Stimulated activated effector memory CD8-positive, alpha-beta T cell treated with anti-CD3 and anti-CD28 coated beads, Interleukin-12 subunit alpha, Interleukin-12 subunit beta, amount 100 ng/mL, for 72 hours (primary cell): Measurements from ENCODE around the gene HECA.
"Not testable (repeated sequence)": the region's sequence is repeated elsewhere in the genome, so short reads cannot be mapped to it uniquely, and the experiment has no call there.

Source experiments
- ATAC-seq: fragments of 150-1000 bp; cut with Tn5 transposase; 2 replicates; pipeline ENCODE4 v1.10.0; 2021
- DNase-seq, 2 donors: peaks; one replicate each; pipeline ENCODE4 v3.0.0; 2021 to 2022; ENCODE audit warnings: low spot score in 2 of 2
- H3K27ac Mint-ChIP-seq: one replicate; pipeline ENCODE4 v1.8.0; 2022; ENCODE audit warnings: mild to moderate bottlenecking, mixed read lengths
- H3K36me3 Mint-ChIP-seq: one replicate; pipeline ENCODE4 v1.8.0; 2022; ENCODE audit warnings: mild to moderate bottlenecking, mixed read lengths
- H3K4me1 Mint-ChIP-seq: one replicate; pipeline ENCODE4 v1.8.0; 2022; ENCODE audit warnings: mixed read lengths
- H3K4me3 Mint-ChIP-seq: one replicate; pipeline ENCODE4 v1.8.0; 2022; ENCODE audit warnings: mild to moderate bottlenecking, mixed read lengths
- H3K9me3 Mint-ChIP-seq: one replicate; pipeline ENCODE4 v1.8.0; 2022; ENCODE audit warnings: mixed read lengths

The HECA gene, protein sequence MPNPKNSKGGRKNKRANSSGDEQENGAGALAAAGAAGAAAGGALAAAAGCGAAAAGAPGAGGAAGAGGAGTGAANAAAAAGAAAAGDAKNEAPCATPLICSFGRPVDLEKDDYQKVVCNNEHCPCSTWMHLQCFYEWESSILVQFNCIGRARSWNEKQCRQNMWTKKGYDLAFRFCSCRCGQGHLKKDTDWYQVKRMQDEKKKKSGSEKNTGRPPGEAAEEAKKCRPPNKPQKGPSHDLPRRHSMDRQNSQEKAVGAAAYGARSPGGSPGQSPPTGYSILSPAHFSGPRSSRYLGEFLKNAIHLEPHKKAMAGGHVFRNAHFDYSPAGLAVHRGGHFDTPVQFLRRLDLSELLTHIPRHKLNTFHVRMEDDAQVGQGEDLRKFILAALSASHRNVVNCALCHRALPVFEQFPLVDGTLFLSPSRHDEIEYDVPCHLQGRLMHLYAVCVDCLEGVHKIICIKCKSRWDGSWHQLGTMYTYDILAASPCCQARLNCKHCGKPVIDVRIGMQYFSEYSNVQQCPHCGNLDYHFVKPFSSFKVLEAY

DNA sequence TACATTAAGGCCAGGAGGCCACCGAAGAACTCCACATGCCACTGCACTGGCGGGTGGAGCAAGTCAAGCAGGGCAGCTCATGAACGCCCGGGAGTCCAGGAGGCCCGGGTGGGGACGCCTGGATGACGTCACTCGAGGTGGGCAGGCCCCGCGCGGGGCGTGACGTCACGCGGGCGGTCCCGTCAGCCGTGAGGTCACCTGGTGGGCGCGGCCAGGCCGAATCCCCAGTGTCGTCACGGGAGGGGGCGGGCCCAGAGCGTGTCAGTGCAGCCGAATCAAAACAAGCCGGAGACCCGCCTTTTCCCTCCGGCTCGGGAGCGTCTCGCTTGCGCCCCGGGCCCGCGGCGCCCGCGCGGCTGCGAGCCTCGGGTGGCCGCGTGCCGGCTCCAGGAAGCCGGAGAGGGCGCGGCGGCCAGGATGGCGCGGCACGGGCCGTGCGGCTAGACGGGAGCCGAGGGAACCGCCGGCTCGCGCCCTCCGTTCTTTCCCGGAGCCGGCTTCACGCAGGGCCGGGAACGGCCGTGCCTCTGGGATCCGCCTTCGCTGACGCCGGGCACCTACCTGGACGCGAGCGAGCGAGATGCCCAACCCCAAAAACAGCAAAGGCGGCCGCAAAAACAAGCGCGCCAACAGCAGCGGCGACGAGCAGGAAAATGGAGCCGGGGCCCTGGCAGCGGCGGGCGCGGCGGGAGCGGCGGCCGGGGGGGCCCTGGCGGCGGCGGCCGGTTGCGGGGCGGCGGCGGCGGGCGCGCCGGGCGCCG, at the start of gene HECA:
Gene HECA (plus strand): TSS at position 264 of the 761 bp plus-strand sequence. CDS start 317 bp downstream, at position 581.
- H3K4me1 Mint-ChIP-seq = peaks cover 62% of the 10 kb centered on the region
- H3K36me3 Mint-ChIP-seq = peaks cover 58% of the 10 kb centered on the region
- peak within 1 kb of the TSS; percentile 81 for H3K4me3 Mint-ChIP-seq
- DNase-seq (peak; percentile 99), ATAC-seq (peak; percentile 91)
- H3K27ac Mint-ChIP-seq = peak within 1 kb of the TSS; percentile 91
- H3K9me3 Mint-ChIP-seq = no peaks in the 10 kb centered on the region

DNA sequence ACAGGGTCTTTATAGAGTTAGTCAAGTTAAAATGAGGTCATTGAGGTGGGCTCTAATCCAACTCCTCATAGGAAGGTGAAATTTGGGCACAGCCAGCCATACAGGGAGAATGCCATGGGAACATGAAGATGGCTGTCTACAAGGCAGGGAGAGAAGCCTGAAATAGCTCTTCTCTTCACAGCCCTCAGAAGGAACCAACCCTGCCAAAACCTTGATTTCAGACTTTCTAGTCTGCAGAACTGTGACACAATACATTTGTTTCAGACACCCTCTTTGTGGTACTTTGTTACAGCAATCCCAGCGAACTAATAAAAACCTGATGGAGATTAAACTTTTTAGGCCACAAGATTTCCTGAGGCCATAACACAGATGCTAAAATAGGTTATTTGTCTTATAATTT, 43.1 kb upstream of the HECA start:
- ATAC-seq = no peak
- no peak for DNase-seq
- Mint-ChIP-seq H3K9me3 (peaks cover 4% of the 10 kb centered on the region), H3K27ac (no peak overlapping the region), H3K4me3 (no peak overlapping the region), H3K36me3 (no peaks in the 10 kb centered on the region), H3K4me1 (no peaks in the 10 kb centered on the region)

DNA sequence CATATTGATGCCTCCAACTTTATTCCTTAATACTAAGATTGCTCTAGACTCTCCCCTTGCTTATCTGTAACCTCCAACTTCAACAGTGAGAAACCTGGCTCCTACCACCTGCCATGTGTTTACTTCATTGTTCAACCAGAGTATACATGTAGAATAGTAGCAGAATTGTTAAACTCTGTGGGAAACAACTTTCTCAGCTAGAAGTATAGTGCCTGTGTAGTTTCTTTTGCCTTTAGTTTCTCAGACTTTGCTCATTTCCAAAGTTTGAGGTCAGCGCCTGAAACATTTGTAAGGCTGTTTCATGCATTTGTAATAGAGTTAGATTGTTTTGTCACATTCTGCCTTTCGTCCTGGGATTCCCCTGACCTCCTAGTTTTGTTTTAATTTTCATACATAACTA, 34.9 kb upstream of the HECA start:
- DNase-seq (no peak), ATAC-seq (peak; percentile 93)
- Mint-ChIP-seq H3K9me3 (no peaks in the 10 kb centered on the region), H3K27ac (no peak overlapping the region), H3K4me1 (no peaks in the 10 kb centered on the region), H3K36me3 (peaks cover 5% of the 10 kb centered on the region), H3K4me3 (no peak overlapping the region)

DNA sequence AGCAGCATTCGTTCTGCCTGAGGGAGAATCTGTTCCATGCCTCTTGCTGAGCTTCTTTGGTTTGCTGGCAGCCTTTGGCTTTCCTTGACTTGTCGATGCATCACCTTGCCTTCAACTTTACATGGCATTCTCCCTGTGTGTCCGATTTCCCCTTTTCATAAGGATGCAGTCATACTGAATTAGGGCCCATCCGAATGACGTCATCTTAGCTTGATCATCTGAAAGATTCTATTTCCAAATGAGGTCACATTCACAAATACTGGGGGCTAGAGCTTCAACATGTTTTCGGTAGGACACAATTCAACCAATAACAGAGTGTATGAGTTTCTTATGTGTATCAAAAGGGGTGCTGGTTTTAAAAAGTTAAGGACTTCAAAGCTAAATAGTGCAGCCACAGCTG, 27.8 kb upstream of the HECA start:
- peaks cover 5% of the 10 kb centered on the region for H3K36me3 Mint-ChIP-seq
- DNase-seq = no peak
- H3K4me1 Mint-ChIP-seq = peaks cover 15% of the 10 kb centered on the region
- no peaks in the 10 kb centered on the region for H3K9me3 Mint-ChIP-seq
- H3K27ac Mint-ChIP-seq = no peak overlapping the region
- ATAC-seq = no peak
- no peak overlapping the region for H3K4me3 Mint-ChIP-seq

DNA sequence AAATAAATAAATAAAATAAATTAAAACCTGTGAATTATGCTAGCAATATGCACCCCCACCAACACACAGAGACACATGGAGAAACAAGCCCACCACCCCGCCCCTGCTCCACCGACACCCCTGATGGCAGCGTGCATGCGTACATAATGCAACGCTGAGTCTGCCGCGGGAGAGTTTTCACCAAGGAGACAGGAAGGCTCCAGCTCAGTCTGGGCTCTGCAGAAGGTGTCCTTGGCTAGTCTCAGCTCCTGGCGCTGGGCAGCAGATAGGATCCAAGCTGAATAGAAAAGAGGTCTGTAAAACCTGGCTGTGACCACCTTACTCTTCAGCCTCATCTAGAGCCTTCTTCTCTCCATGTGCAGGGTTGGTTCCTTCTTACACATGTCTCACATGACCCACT, 26.5 kb upstream of the HECA start:
- Mint-ChIP-seq H3K27ac (no peak overlapping the region), H3K4me3 (no peak overlapping the region), H3K4me1 (peaks cover 25% of the 10 kb centered on the region), H3K36me3 (peaks cover 5% of the 10 kb centered on the region), H3K9me3 (no peaks in the 10 kb centered on the region)
- DNase-seq (no peak), ATAC-seq (no peak)

DNA sequence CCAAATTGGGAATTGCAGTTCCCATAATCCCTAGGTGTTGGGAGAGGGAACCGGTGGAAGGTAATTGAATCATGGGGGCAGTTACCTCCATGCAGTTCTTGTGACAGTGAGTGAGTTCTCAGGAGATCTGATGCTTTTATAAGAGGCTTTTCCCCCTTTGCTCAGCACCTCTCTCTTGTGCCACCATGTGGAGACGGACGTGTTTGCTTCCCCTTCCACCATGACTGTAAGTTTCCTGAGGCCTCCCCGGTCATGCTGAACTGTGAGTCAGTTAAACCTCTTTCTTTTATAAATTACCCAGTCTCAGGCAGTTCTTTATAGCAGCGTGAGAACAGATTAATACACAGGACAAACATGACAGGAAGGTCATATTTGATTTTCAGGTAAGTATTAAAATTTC, 25.3 kb upstream of the HECA start:
- no peak for DNase-seq
- peaks cover 34% of the 10 kb centered on the region for H3K4me1 Mint-ChIP-seq
- H3K9me3 Mint-ChIP-seq = no peaks in the 10 kb centered on the region
- H3K4me3 Mint-ChIP-seq = no peak overlapping the region
- peaks cover 4% of the 10 kb centered on the region for H3K36me3 Mint-ChIP-seq
- peak overlapping the region; percentile 67 for H3K27ac Mint-ChIP-seq
- peak; percentile 48 for ATAC-seq

DNA sequence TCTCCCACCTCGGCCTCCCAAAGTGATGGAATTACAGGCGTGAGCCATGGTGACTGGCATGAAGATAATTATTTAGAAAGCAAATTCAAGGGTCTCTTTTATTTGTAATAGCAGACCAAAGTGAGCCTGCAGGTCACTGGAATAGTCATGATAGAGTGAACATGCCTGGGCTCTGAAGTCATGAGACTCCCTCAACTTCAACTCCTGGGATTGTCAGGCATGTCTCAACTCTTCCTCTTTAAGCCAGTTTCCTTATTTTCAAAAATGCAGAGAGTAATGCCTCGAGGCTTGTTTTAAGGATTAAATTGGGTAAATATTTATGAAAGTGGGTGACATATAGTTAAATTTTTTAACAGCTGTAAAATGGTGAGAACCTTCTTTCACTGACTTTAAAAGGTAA, 22.7 kb upstream of the HECA start:
- H3K4me3 Mint-ChIP-seq = no peak overlapping the region
- no peaks in the 10 kb centered on the region for H3K36me3 Mint-ChIP-seq
- peaks cover 45% of the 10 kb centered on the region for H3K4me1 Mint-ChIP-seq
- no peak for ATAC-seq
- no peaks in the 10 kb centered on the region for H3K9me3 Mint-ChIP-seq
- no peak overlapping the region for H3K27ac Mint-ChIP-seq
- no peak for DNase-seq

DNA sequence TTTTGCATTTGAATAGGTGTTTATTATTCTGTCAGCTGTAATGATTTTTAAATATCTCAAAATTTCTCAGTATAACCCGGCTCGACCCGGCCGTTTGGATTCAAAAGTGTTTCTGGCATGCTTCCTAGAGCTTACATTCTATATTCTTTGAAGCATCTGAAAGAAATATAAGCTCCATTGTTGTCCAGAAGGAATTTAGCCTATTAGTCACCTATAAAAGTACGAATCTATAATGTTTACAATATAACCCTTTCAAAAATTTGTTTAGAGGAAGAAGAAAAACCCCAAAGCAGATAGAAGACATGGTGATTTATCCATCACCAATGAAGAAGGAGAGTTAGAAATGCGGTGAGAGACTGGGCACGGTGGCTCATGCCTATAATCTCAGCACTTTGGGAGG, 22.3 kb upstream of the HECA start:
- H3K4me3 Mint-ChIP-seq = peak overlapping the region; percentile 47
- H3K36me3 Mint-ChIP-seq = no peaks in the 10 kb centered on the region
- H3K27ac Mint-ChIP-seq = peak overlapping the region; percentile 88
- no peak for ATAC-seq
- no peaks in the 10 kb centered on the region for H3K9me3 Mint-ChIP-seq
- H3K4me1 Mint-ChIP-seq = peaks cover 45% of the 10 kb centered on the region
- no peak for DNase-seq

DNA sequence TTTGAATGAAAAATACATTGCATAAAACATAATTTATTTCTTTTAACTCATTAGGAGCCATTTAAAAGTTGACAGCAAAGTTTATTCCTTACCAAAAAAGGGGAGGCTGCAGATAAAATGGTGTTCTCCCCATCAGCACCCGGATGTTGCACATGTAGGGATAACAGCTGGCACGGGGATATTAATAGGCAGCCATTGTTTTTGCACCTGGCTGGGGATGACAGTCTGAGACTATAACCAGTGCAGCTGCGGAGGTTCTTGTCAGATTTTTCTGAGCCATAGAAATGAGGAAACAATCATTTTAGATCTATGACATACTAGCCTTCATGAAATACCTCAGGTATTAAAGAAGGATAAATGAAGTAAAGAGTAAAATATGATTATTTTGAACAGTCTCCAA, 20.1 kb upstream of the HECA start:
- no peak overlapping the region for H3K4me3 Mint-ChIP-seq
- no peak for ATAC-seq
- H3K9me3 Mint-ChIP-seq = peaks cover under 1% of the 10 kb centered on the region
- no peaks in the 10 kb centered on the region for H3K36me3 Mint-ChIP-seq
- peaks cover 39% of the 10 kb centered on the region for H3K4me1 Mint-ChIP-seq
- H3K27ac Mint-ChIP-seq = no peak overlapping the region
- DNase-seq = no peak

DNA sequence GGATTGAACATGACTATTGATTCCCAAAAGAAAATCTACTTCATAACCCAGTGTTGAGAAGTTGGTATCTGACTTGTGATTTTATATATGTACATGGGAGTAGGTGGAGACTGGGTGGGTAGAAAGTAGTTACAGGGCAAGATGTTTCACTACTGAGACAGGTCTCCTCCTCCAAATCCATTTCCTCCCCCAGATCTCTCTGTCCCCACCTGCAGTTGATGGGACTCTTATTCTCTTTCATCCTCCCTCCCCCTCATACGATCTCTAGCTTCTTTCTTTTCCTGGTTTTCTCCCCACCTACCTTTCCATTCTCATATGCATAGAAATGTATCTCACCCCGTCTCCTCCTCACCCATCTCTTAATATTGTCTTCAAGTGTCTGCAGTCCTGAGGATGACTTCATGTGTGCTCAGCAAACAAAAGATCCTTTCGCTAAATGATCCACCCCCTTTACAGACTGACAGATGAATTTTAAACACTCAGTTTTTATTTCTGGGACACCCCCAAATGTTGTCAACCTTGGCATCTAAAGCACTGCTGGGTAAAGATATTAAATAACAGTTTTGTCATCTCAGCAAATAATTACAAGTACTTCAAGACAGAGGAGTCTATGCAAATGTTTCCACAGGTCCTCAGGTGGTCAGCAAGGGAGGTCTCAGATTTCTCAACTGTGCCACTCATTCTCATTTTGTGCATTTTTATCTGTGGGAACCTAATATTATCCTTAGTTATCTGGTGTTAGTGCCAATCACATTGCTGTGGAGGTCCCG, 18.7 kb upstream of the HECA start:
- H3K4me1 Mint-ChIP-seq = peaks cover 39% of the 10 kb centered on the region
- DNase-seq (no peak), ATAC-seq (peak; percentile 51)
- no peaks in the 10 kb centered on the region for H3K36me3 Mint-ChIP-seq
- peaks cover 8% of the 10 kb centered on the region for H3K9me3 Mint-ChIP-seq
- no peak overlapping the region for H3K27ac Mint-ChIP-seq
- H3K4me3 Mint-ChIP-seq = no peak overlapping the region

DNA sequence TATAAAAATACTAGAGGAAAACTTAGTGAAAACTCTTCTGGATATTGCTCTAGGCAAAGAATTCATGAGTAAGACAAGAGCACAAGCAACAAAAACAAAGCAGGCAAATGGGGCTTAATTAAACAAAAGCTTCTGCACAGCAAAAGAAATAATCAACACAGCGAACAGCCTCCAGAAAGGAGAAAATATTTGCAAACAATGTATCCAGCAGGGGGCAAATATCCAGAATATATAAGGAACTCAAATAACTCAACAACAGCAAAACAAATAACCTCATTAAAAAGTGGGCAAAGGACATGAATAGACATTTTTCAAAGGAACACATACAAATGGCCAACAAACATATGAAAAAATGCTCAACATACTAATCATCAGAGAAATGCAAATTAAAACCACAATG, 17.1 kb upstream of the HECA start:
- peaks cover 27% of the 10 kb centered on the region for H3K4me1 Mint-ChIP-seq
- H3K9me3 Mint-ChIP-seq = peaks cover 8% of the 10 kb centered on the region
- ATAC-seq = no peak
- no peak for DNase-seq
- no peak overlapping the region for H3K4me3 Mint-ChIP-seq
- no peak overlapping the region for H3K27ac Mint-ChIP-seq
- no peaks in the 10 kb centered on the region for H3K36me3 Mint-ChIP-seq

DNA sequence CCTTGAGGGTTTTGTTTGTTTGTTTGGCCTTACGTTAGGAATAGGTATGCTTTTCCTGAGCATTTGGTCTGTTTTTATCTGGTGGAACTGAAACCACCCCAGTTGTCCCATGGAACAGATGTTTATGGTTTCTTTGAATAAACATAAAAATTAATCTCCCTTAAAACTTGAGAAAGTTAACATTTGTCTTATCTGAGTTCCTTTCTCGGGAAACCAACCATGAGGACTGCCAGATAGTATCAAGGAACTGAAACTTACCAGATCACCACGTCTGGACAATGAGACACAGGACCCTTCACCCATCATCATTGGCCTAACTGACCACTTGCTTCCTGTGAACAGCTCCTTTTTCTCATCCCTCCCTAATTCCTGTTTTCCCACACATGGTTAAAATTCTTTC, 15.3 kb upstream of the HECA start:
- Mint-ChIP-seq H3K27ac (no peak overlapping the region), H3K36me3 (no peaks in the 10 kb centered on the region), H3K9me3 (peaks cover 8% of the 10 kb centered on the region), H3K4me3 (no peak overlapping the region), H3K4me1 (peaks cover 16% of the 10 kb centered on the region)
- ATAC-seq = no peak
- DNase-seq = no peak

DNA sequence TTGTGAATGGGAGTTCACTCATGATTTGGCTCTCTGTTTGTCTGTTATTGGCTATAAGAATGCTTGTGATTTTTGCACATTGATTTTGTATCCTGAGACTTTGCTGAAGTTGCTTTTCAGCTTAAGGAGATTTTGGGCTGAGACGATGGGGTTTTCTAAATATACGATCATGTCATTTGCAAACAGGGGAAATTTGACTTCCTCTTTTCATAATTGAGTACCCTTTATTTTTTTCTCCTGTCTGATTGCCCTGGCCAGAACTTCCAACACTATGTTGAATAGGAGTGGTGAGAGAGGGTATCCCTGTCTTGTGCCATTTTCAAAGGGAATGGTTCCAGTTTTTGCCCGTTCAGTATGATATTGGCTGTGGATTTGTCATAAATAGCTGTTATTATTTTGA, 12.1 kb upstream of the HECA start:
- DNase-seq, H3K36me3 Mint-ChIP-seq, H3K9me3 Mint-ChIP-seq, ATAC-seq, H3K27ac Mint-ChIP-seq, H3K4me3 Mint-ChIP-seq: not testable (repeated sequence)
- peaks cover 32% of the 10 kb centered on the region for H3K4me1 Mint-ChIP-seq

DNA sequence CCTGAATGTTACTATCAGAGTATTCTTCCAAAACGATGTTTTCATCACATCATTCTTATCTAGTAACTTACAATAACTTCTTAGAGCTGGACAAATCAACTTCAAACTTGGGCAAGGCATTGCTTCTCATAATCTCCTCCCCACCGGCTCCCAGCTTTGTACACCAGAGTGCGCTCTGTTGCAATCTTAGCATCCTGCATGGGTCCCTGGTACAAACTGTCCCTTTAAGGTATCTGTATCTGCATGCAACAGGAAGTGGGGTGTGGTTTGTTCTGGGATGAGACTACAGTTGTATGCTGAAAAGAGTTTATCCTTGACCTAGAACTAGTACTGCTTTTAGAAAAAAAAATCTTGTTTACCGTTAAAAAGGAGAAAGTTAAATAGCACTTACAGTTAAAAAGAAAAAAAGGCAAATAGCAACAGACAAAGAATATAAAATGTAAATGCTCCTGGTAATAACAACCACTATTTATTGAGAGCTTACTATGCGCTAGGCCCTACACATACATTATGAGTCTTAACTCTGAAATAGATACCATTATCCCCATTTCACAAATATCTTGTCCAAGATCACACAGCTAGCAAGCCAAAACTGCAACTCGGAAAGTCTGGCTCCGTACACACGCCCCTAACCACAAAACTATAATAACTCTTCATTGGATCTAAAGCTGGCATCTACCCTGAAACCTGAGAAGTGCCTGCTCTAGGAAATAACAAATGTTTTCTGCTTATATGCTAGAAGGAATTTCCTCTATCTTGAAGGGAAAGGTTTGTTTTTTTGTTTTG, 9.8 kb upstream of the HECA start:
- DNase-seq = peak; percentile 46 to 84
- H3K36me3 Mint-ChIP-seq = peaks cover 5% of the 10 kb centered on the region
- peak; percentile 100 for ATAC-seq
- peaks cover 39% of the 10 kb centered on the region for H3K4me1 Mint-ChIP-seq
- peaks cover 4% of the 10 kb centered on the region for H3K9me3 Mint-ChIP-seq
- peak overlapping the region; percentile 48 for H3K4me3 Mint-ChIP-seq
- peak overlapping the region; percentile 92 for H3K27ac Mint-ChIP-seq
